Ovary (tissue), 9 donors: ENCODE data around the gene GRID2. TPM values are rescaled to one million over a fixed set of nuclear protein-coding genes. Genes with fewer than 3 reads are reported as not detected.

Experiments used
- DNase-seq, 5 donors: peaks; one replicate each; pipeline ENCODE4 v3.0.0-alpha.2; 2019 to 2020
- H3K27ac ChIP-seq, 2 donors: fragments of 200-600 bp; one replicate each; pipeline versions ENCODE4 v1.5.1 to v1.8.0; 2019 to 2022
- H3K27me3 ChIP-seq: fragments of 200-600 bp; one replicate; pipeline ENCODE4 v1.8.0; 2022
- H3K36me3 ChIP-seq: fragments of 200-600 bp; sonication (generic); one replicate; pipeline ENCODE4 v1.5.1; 2019
- H3K4me1 ChIP-seq: one replicate; pipeline ENCODE4 v1.8.1; 2013; ENCODE audit warnings: mild to moderate bottlenecking, moderate library complexity; ENCODE audit not compliant: insufficient read depth
- H3K4me3 ChIP-seq: fragments of 200-600 bp; sonication (generic); one replicate; pipeline ENCODE4 v1.5.1; 2017
- H3K9me3 ChIP-seq, 2 donors: fragments of 200-600 bp in 1 of 2; sonication (generic) in 1 of 2; one replicate each; pipeline versions ENCODE4 v1.5.1 to v1.8.1; 2013 to 2019; ENCODE audit warnings: mild to moderate bottlenecking in 1 of 2, moderate library complexity in 1 of 2
- EP300 ChIP-seq: sonication (generic); formaldehyde crosslinking; IDR thresholded peaks from one replicate; pipeline ENCODE4 v1.6.1; 2017; ENCODE audit warnings: antibody characterized with exemption
- POLR2A ChIP-seq: fragments of 450-650 bp; IDR thresholded peaks from one replicate; pipeline ENCODE4 v1.6.1; 2017; ENCODE audit warnings: antibody characterized with exemption, mild to moderate bottlenecking, moderate library complexity
- WGBS, 3 donors: extraction: QIAGEN DNeasy Blood & Tissue Kit in 1 of 3; methylation state at CpG; one replicate each; pipeline versions ENCODE4 v1.1.5 to v1.1.7; 2013 to 2017; 5-methylcytosine and 5-hydroxymethylcytosine counted together
- intact Hi-C, 4 donors: fragments of 100-400 bp; cut with DNase I; formaldehyde crosslinking; loops; one replicate each; pipeline versions ENCODE4 v1.11.0 to v1.15.1; 2022 to 2023
- polyA plus RNA-seq, 2 donors: library from polyadenylated mRNA; stranded (reverse); fragments of 200-250 nt in 1 of 2; fragments of 350-450 nt in 1 of 2; fragmentation: Illumina TruSeq in 1 of 2; extraction: RNeasy Lipid Tissue Mini Kit (QIAGEN cat#74804) in 1 of 2; gene quantifications; one replicate each; pipeline ENCODE4 v1.2.3, GENCODE V29; 2013 to 2014
- total RNA-seq, 7 donors: library from RNA; depleted of rRNA in 2 of 7; stranded (reverse); fragments of >200 nt in 2 of 7; fragmentation: NEBNext Ultra II Directional in 3 of 7; extraction: Animal tissue kit (Norgen Biotek cat#: 25700) in 3 of 7; gene quantifications; one replicate each; pipeline versions ENCODE4 v1.1.0 to v1.2.4, GENCODE V29; 2016 to 2023
- TF ChIP-seq, protein P1 (sequence below), 3 donors: fragments of 450-650 bp in 2 of 3; fragments of 200-600 bp in 1 of 3; IDR thresholded peaks; one replicate each; pipeline versions ENCODE4 v1.5.1 to v1.8.0; 2016 to 2022; ENCODE audit warnings: antibody characterized with exemption in 3 of 3, mild to moderate bottlenecking in 1 of 3
- donor health status: DM: no; HTN: no; CAD: no; lungs with moderate emphysema.
- donor health status: DM: no; HTN: no; CAD: no.
- donor health status: Bipolar disorder and iron deficiency.
- donor health status: DM: yes; HTN: yes; CAD: no.
- donor health status: DM: no; HTN: no; CAD: no.
- donor health status: DM: yes; HTN: yes; CAD: no.

GRID2 gene
- total and polyA plus RNA-seq, 9 donors: 0.65 to 6.8 (median 2.6) TPM

DNA sequence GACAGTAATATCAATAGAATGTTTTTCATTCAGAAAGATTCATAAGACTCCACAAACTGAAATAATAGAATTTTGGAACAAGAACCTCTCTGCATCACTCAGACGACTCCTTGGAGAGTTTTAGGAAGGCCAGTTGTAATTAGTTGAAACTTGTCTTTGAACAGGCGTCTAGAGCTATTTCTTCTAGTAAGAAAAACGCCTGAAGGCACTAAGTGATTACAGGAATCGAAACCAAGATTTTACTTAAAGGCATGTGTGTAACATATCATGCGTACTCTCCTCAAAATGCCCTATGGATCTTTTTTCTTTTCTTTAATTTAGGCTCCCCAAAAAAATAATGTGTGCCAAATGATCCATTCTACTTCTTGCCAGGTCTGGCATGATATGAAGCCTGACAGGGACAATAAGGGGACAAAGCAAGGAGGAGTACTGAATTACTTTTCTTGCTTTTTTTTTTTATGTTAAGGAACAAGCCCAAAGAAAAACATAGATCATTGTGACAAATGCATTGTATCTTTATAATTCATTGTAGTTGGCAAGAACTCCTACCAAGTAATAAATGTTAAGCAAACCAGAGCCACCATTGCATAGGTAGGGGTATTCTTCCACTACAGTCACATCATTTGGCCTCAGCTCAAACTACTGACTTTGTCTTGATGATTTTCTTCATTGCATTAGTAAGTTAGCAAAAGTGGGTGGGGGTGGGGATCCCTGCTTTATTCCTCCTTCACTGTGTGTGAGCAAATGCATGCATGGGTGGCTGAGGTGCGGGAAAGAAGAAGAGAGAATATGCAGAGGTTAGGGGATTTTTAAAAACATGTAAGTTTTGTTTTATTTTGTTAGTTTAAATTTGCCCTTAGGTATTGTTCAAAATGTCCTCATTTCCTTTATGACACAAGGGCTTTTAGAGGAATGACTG lies 1444.9 kb downstream of the GRID2 start:
- no peaks in the 10 kb centered on the region for H3K36me3 ChIP-seq
- WGBS, 3 donors: 66 to 81% (median 80%) methylated on average over 6 of the region's 6 CpGs
- H3K9me3 ChIP-seq: no peaks in the 10 kb centered on the region
- H3K27ac ChIP-seq: no peak overlapping the region
- H3K4me1 ChIP-seq: no peaks in the 10 kb centered on the region
- no peak for DNase-seq
- no peak overlapping the region for H3K4me3 ChIP-seq
- no peaks in the 10 kb centered on the region for H3K27me3 ChIP-seq
- TF ChIP-seq EP300 (no peak), POLR2A (no peak)
- TF ChIP-seq, protein P1, sequence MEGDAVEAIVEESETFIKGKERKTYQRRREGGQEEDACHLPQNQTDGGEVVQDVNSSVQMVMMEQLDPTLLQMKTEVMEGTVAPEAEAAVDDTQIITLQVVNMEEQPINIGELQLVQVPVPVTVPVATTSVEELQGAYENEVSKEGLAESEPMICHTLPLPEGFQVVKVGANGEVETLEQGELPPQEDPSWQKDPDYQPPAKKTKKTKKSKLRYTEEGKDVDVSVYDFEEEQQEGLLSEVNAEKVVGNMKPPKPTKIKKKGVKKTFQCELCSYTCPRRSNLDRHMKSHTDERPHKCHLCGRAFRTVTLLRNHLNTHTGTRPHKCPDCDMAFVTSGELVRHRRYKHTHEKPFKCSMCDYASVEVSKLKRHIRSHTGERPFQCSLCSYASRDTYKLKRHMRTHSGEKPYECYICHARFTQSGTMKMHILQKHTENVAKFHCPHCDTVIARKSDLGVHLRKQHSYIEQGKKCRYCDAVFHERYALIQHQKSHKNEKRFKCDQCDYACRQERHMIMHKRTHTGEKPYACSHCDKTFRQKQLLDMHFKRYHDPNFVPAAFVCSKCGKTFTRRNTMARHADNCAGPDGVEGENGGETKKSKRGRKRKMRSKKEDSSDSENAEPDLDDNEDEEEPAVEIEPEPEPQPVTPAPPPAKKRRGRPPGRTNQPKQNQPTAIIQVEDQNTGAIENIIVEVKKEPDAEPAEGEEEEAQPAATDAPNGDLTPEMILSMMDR (IDR thresholded peaks at IDR 0.05): no peak
- intact Hi-C loops: no loop called here

DNA sequence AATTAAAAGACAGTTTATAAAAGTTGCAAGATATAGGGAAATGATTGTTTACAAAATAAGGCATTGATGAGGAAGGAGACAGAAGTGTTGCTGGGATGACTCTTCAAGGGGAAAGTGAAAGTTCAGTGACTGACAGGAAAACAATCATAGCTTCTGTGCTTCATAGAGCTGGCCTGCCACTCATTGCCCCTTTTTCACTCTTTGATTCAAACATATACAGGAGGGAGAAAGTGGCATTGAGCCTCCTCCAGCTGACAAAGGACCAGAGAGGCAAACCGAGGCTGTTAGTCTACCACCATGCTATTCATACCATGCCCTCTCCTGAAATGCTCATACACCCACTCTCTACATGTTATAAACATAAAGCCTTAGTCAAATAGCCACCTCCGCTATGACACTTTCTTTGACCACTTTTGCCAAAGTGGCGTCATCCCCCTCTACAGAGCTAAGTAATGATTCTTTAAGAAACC lies 1445.6 kb downstream of the GRID2 start:
- no peaks in the 10 kb centered on the region for H3K36me3 ChIP-seq
- no peak for DNase-seq
- no peaks in the 10 kb centered on the region for H3K9me3 ChIP-seq
- H3K27me3 ChIP-seq: no peaks in the 10 kb centered on the region
- no peaks in the 10 kb centered on the region for H3K4me1 ChIP-seq
- no peak overlapping the region for H3K27ac ChIP-seq
- H3K4me3 ChIP-seq: no peak overlapping the region
- intact Hi-C loops: no loop called here
- TF ChIP-seq, protein P1 (IDR thresholded peaks at IDR 0.05): no peak
- TF ChIP-seq POLR2A (no peak), EP300 (no peak)
- WGBS, 3 donors: 88 to 91% (median 90%) methylated on average over 3 of the region's 3 CpGs

DNA sequence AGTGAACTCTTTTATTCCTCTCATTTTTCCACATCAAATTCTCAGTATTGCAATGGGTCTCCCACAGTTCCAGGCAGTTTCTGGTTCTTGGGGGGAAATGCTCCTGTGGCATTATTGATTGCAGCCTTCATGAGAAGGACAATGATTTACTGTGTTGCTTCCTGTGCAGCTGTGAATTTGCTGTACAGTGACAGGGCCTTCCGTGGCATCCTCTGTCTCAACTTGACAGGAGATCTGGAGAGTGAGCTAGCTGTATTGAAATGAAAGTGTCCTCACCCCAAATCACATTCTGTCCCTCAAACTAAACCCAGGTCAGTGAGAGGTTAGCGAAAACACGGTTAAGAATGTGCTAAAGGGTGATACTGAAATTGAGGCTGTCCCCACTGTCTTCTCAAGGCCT lies 1447.6 kb downstream of the GRID2 start:
- Histone ChIP-seq H3K9me3 (no peaks in the 10 kb centered on the region), H3K4me3 (no peak overlapping the region), H3K36me3 (no peaks in the 10 kb centered on the region), H3K4me1 (no peaks in the 10 kb centered on the region), H3K27me3 (no peaks in the 10 kb centered on the region), H3K27ac (no peak overlapping the region)
- DNase-seq: no peak
- intact Hi-C loops: no loop called here
- WGBS, 3 donors: 76 to 84% (median 80%) methylated on average over 3 of the region's 3 CpGs
- TF ChIP-seq, protein P1 (IDR thresholded peaks at IDR 0.05): no peak
- TF ChIP-seq POLR2A (no peak), EP300 (no peak)

DNA sequence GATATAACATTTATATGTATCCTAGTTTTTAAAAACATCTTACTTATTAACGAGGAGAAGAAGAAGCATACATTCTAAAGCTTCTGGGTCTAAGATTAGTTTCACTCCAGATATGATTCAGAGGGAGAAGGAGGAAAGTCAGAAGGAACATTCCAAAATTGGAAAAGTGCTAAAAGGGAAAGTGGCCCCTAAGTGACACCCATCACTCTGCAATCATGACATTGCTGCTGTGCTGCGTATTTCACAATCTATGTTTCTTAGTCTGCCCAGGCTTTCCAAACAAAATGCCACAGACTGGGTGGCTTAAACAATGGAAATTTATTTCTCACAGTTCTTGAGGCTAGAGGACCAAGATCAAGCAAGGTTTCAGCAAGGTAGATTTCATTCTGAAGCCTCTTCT lies 1452.3 kb downstream of the GRID2 start:
- Histone ChIP-seq H3K4me3 (no peak overlapping the region), H3K27ac (no peak overlapping the region), H3K4me1 (no peaks in the 10 kb centered on the region), H3K27me3 (no peaks in the 10 kb centered on the region), H3K36me3 (no peaks in the 10 kb centered on the region), H3K9me3 (no peaks in the 10 kb centered on the region)
- WGBS, 3 donors: 85 to 87% (median 85%) methylated on average over 2 of the region's 2 CpGs
- intact Hi-C loops: no loop called here
- DNase-seq: no peak
- no peak for TF ChIP-seq POLR2A
- TF ChIP-seq, protein P1 (IDR thresholded peaks at IDR 0.05): no peak
- TF ChIP-seq EP300: no peak
